PC-3 (cell line): ENCODE results near the gene PHF1.

Source experiments
- CTCF ChIP-seq: fragments of 300-600 bp; sonication (generic); conservative IDR thresholded peaks from 2 replicates; pipeline ENCODE4 v1.5.1; 2017; ENCODE audit warnings: antibody characterized with exemption, low read depth, mild to moderate bottlenecking, low read length
- EZH2 ChIP-seq: fragments of 300-600 bp; sonication (generic); IDR thresholded peaks from one replicate; pipeline ENCODE4 v1.6.1; 2017; ENCODE audit warnings: antibody characterized with exemption, mild to moderate bottlenecking, low read length; ENCODE audit not compliant: unreplicated experiment
- EZH2phosphoT487 ChIP-seq: fragments of 300-600 bp; sonication (generic); IDR thresholded peaks from 2 replicates; pipeline ENCODE4 v1.6.1; 2018; ENCODE audit warnings: mild to moderate bottlenecking, antibody characterized with exemption, low read length, borderline replicate concordance

DNA sequence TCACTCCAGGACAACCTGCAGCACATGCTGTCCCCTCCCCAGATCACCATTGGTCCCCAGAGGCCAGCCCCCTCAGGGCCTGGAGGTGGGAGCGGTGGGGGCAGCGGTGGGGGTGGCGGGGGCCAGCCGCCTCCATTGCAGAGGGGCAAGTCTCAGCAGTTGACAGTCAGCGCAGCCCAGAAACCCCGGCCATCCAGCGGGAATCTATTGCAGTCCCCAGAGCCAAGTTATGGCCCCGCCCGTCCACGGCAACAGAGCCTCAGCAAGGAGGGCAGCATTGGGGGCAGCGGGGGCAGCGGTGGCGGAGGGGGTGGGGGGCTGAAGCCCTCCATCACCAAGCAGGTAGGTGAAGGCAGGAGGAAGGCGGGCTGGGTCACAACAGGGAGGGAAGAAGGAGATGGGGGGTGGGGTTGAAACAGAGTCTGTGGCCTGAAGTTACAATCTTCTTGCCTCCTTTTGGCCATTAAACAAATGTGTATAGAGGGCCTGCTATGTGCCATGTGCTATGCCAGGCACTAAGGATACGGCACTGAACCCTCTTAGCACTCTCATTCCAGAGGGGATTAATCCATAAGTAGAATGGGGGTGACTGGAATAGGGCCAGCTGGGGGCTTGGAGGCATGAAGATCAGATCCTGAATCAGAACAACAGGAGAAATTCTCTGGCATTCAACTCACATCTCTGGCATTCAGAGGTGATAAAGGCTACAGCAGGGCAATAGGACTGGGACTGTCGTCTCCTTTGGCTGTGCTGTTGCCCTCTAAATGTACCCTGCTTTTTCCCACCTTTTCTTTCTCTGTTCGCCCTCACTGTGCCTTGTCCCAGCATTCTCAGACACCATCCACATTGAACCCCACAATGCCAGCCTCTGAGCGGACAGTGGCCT, 33.0 kb downstream of the PHF1 start:
- TF ChIP-seq CTCF (no peak), EZH2 (no peak), EZH2phosphoT487 (no peak)
